AG04450 (cell line): ENCODE results near the gene SHC2. TPM values are rescaled to one million over a fixed set of nuclear protein-coding genes. Genes with fewer than 3 reads are reported as not detected.

Experiments
- CTCF ChIA-PET: fragments of 300-600, 350-600 bp; formaldehyde crosslinking; extraction: SDS; loops from one replicate; lab custom pipeline; 2022; ENCODE audit warnings: antibody characterized with exemption, inconsistent platforms; lab: Charles Lee
- POLR2A ChIA-PET: fragments of 350-600 bp; formaldehyde crosslinking; extraction: SDS; loops from one replicate; lab custom pipeline; 2021; ENCODE audit warnings: antibody characterized with exemption, inconsistent platforms; lab: Yijun Ruan, JAX
- DNase-seq: peaks from one replicate; pipeline ENCODE4 v3.0.0-alpha.2; 2011; ENCODE audit warnings: low read depth, low spot score
- H3K27ac ChIP-seq: one replicate; pipeline ENCODE4 v1.5.1; 2012; ENCODE audit warnings: low read depth, low read length, control low read depth
- H3K27me3 ChIP-seq: one replicate; pipeline ENCODE4 v1.6.0; 2012; ENCODE audit warnings: low read length; ENCODE audit not compliant: control insufficient read depth, insufficient read depth
- H3K4me3 ChIP-seq: 2 replicates; pipeline ENCODE4 v1.5.1; 2011; ENCODE audit warnings: mild to moderate bottlenecking, low read depth, low read length, control low read depth
- H3K9me3 ChIP-seq: 2 replicates; pipeline ENCODE4 v1.5.1; 2012; ENCODE audit warnings: low read length; ENCODE audit not compliant: control insufficient read depth, insufficient read depth
- CTCF ChIP-seq: IDR thresholded peaks from 2 replicates; pipeline ENCODE4 v1.5.1; 2011; ENCODE audit warnings: low read depth, low read length, control low read depth, inconsistent platforms
- polyA plus RNA-seq: library from polyadenylated mRNA; depleted of rRNA; stranded (reverse); fragments of >200 nt; gene quantifications from 2 replicates; pipeline ENCODE4 v1.2.3, GENCODE V29; 2011

Gene SHC2
- polyA plus RNA-seq, 1 experiment = 1.3 TPM

GRCh38 chr19:402786-403185, 58.0 kb downstream of the SHC2 start:
- peaks cover 11% of the 10 kb centered on the region for H3K27me3 ChIP-seq
- H3K9me3 ChIP-seq = peaks cover 35% of the 10 kb centered on the region
- ChIA-PET POLR2A (no interaction called here), CTCF (no interaction called here)
- no peak overlapping the region for H3K27ac ChIP-seq
- DNase-seq = no peak
- no peak for TF ChIP-seq CTCF
- no peak overlapping the region for H3K4me3 ChIP-seq

- CTCF ChIA-PET = no interaction called here
These were observed 58.8 kb downstream of the SHC2 start for GRCh38 chr19:401866-402511.

DNA sequence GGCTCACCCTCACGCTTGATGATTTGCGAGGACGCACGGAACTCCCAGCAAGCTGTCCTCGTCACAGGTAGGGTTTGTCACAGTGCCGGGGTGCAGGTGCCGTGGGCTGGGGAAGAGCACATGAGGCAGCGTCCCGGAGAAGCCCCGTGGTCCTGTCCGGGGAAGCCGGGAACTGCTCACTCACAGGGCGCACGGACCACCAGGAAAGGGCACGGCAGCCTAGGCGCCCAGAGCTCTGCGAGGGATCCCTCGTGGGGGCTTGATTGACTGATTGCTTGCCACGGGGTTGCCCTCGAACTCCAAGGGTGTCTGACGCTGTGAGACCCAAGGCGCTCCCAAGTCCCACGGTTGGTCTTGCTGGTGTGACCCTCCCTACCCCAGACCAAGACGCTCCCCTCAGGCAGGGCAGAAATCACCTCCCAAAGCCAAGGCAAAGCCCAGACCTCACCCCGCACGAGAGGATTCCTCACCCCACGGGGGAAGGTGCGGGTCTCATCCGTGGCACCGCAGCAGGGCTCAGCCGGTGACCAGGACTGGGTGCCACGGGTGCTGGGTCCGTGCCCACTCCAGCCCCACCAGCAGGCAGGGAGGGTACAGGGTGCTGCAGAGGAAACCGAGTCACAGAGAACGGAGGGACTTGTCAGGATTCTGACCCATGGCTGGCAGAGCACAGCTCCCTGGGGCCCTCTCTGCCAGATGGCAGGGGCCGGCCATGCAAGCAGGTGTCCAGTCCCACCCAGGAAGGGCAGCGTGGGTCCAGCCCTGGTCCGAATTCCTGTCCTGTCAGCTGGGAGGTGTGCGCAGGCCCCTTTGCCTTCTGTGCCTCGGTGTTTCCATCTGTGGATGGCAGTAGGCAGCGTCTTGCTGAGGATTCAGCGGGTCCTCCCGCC, 59.6 kb downstream of the SHC2 start:
- no peak overlapping the region for H3K27ac ChIP-seq
- POLR2A ChIA-PET = no interaction called here
- CTCF ChIA-PET = no interaction called here

More at GRCh38 chr19:401866-402511, 58.8 kb downstream of the SHC2 start:
- no peak for DNase-seq
- POLR2A ChIA-PET = no interaction called here
- no peak for TF ChIP-seq CTCF
- H3K4me3 ChIP-seq = no peak overlapping the region
- H3K9me3 ChIP-seq = peaks cover 42% of the 10 kb centered on the region
- H3K27ac ChIP-seq = no peak overlapping the region
- peaks cover 9% of the 10 kb centered on the region for H3K27me3 ChIP-seq

GRCh38 chr19:399370-399769, 61.5 kb downstream of the SHC2 start:
- TF ChIP-seq CTCF = no peak
- DNase-seq = no peak

More for the DNA sequence above, 59.6 kb downstream of the SHC2 start:
- Histone ChIP-seq H3K9me3 (peaks cover 49% of the 10 kb centered on the region), H3K4me3 (no peak overlapping the region), H3K27me3 (peaks cover 5% of the 10 kb centered on the region)
- TF ChIP-seq CTCF = no peak
- no peak for DNase-seq

DNA sequence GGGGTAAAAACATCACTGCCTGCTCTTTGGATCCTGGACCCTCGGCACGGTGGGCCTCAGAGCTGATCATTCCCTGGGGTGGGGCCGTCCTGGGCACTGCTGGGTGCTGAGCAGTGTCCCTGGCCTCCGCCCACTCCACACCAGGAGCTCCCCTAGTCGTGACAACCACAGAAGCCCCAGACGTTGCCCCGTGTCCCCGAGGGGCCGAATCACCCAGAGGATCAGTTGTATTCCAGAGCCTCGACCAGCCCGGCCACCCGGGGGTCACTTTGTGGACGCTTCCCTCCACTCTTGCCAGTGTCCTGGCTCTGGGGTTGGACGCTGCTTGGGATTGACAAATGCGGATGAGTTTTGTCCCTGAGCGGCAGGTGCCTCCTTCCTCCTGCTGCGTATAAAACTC, 62.1 kb downstream of the SHC2 start:
- POLR2A ChIA-PET = no interaction called here

More at GRCh38 chr19:399370-399769, 61.5 kb downstream of the SHC2 start:
- no peak overlapping the region for H3K27ac ChIP-seq
- H3K27me3 ChIP-seq = peaks cover 2% of the 10 kb centered on the region
- ChIA-PET POLR2A (no interaction called here), CTCF (no interaction called here)
- H3K4me3 ChIP-seq = no peak overlapping the region
- peaks cover 58% of the 10 kb centered on the region for H3K9me3 ChIP-seq

More for the DNA sequence above, 62.1 kb downstream of the SHC2 start:
- no peak overlapping the region for H3K4me3 ChIP-seq
- CTCF ChIA-PET = no interaction called here
- TF ChIP-seq CTCF = no peak
- DNase-seq = no peak
- no peak overlapping the region for H3K27ac ChIP-seq
- peaks cover 58% of the 10 kb centered on the region for H3K9me3 ChIP-seq
- peaks cover 2% of the 10 kb centered on the region for H3K27me3 ChIP-seq
